HepG2 (cell line): ENCODE measurements around the gene COL13A1. TPM values are rescaled to one million over a fixed set of nuclear protein-coding genes. Genes with fewer than 3 reads are reported as not detected.

Source experiments
- ATAC-seq: fragments of 200-7000 bp; cut with Tn5 transposase; 3 replicates; pipeline ENCODE4 v1.9.1; 2020; ENCODE audit warnings: mild to moderate bottlenecking, moderate library complexity
- BruUV-seq: library from RNA; stranded (reverse); fragments of 400-500 nt; replicated peaks from 2 replicates; lab custom pipeline; 2021; lab: Mats Ljungman, UMichigan
- CTCF ChIA-PET: fragments of 300-600 bp; formaldehyde crosslinking; extraction: SDS; loops from one replicate; lab custom pipeline; 2021; ENCODE audit warnings: low total read pairs, inconsistent platforms, low intra/inter-chr PET ratio; lab: Yijun Ruan, JAX
- POLR2A ChIA-PET: fragments of 350-600 bp; sonication (Branson Sonifier 250); formaldehyde crosslinking; loops from one replicate; lab custom pipeline; 2020; ENCODE audit warnings: antibody characterized with exemption, inconsistent platforms; lab: Yijun Ruan, JAX
- DNase-seq: peaks from one replicate; pipeline ENCODE4 v3.0.0-alpha.2; 2015; ENCODE audit warnings: low spot score
- FAIRE-seq: peaks from 3 replicates; lab custom pipeline; 2011; peaks lifted over from hg19 to GRCh38; lab: Jason Lieb, UNC
- H2AFZ ChIP-seq: one replicate; pipeline ENCODE4 v1.6.1; 2011; ENCODE audit warnings: low read length, inconsistent platforms
- H3K27ac ChIP-seq: fragments of 300-600 bp; 3 replicates; pipeline ENCODE4 v1.8.0; 2011; ENCODE audit warnings: mixed run types, mild to moderate bottlenecking, mixed read lengths, low read length, inconsistent platforms; ENCODE audit not compliant: insufficient read depth; ENCODE audit errors: extremely low read length
- H3K27me3 ChIP-seq, 2 experiments: fragments of 200-600 bp in 1 of 2; 2 replicates in 1 of 2; 3 replicates in 1 of 2; pipeline versions ENCODE4 v1.6.0 to v1.8.0; 2011; ENCODE audit warnings: low read length in 2 of 2, mild to moderate bottlenecking in 2 of 2, moderate library complexity in 2 of 2, inconsistent platforms in 1 of 2; ENCODE audit not compliant: insufficient read depth in 2 of 2, control insufficient read depth in 1 of 2
- H3K36me3 ChIP-seq, 2 experiments: fragments of 200-600 bp in 1 of 2; replicated peaks in 1 of 2; 2 replicates in 1 of 2; 3 replicates in 1 of 2; pipeline versions ENCODE4 v1.5.1 to v1.8.0; 2011; ENCODE audit warnings: low read length in 2 of 2, inconsistent platforms in 1 of 2; ENCODE audit not compliant: insufficient read depth in 2 of 2, control insufficient read depth in 1 of 2
- H3K4me1 ChIP-seq: 2 replicates; pipeline ENCODE4 v1.5.1; 2012; ENCODE audit warnings: low read length, inconsistent platforms; ENCODE audit not compliant: insufficient read depth
- H3K4me2 ChIP-seq: 2 replicates; pipeline ENCODE4 v1.6.0; 2011; ENCODE audit warnings: low read depth, low read length, inconsistent platforms
- H3K4me3 ChIP-seq, 3 experiments: fragments of 200-600 bp in 1 of 3; sonication (generic), shearing (Covaris generic) in 1 of 3; replicated peaks in 1 of 3; 2 replicates each; pipeline ENCODE4 v1.5.1; 2011 to 2016; ENCODE audit warnings: low read length in 3 of 3, inconsistent platforms in 2 of 3, low read depth in 2 of 3, mild to moderate bottlenecking in 2 of 3, control low read depth in 1 of 3, mixed read lengths in 1 of 3; ENCODE audit not compliant: insufficient read depth in 1 of 3
- H3K79me2 ChIP-seq: one replicate; pipeline ENCODE4 v1.6.1; 2011; ENCODE audit warnings: low read length, inconsistent platforms; ENCODE audit not compliant: insufficient read depth
- H3K9ac ChIP-seq: 2 replicates; pipeline ENCODE4 v1.6.0; 2011; ENCODE audit warnings: mild to moderate bottlenecking, low read depth, low read length, inconsistent platforms; ENCODE audit not compliant: insufficient read depth
- H3K9me3 ChIP-seq: 2 replicates; pipeline ENCODE4 v1.5.1; 2012; ENCODE audit warnings: mild to moderate bottlenecking, low read length
- H4K20me1 ChIP-seq: 2 replicates; pipeline ENCODE4 v1.6.0; 2011; ENCODE audit warnings: inconsistent platforms, mild to moderate bottlenecking, low read length, moderate library complexity; ENCODE audit not compliant: insufficient read depth
- GABPB1 ChIP-seq: IDR thresholded peaks from 2 replicates; pipeline ENCODE4 v1.6.1; 2016; ENCODE audit warnings: mild to moderate bottlenecking, missing genetic modification reagents, moderate library complexity, missing compliant biosample characterization
- GPN1 ChIP-seq: sonication (generic); formaldehyde crosslinking; IDR thresholded peaks from 2 replicates; pipeline ENCODE4 v1.5.1; 2020; ENCODE audit warnings: missing genetic modification reagents, borderline replicate concordance
- HES4 ChIP-seq: sonication (generic); formaldehyde crosslinking; IDR thresholded peaks from 2 replicates; pipeline ENCODE4 v1.9.0; 2021; ENCODE audit warnings: mild to moderate bottlenecking, missing genetic modification reagents, borderline replicate concordance
- HMG20A ChIP-seq: IDR thresholded peaks from 2 replicates; pipeline ENCODE4 v1.6.1; 2016; ENCODE audit warnings: borderline replicate concordance
- HNRNPL ChIP-seq: fragments of 200-400 bp; formaldehyde crosslinking; IDR thresholded peaks from 2 replicates; pipeline ENCODE4 v1.6.1; 2017; ENCODE audit warnings: mild to moderate bottlenecking, low read depth, low read length
- KAT2B ChIP-seq: fragments of 150-350 bp; IDR thresholded peaks from 2 replicates; pipeline ENCODE4 v1.6.1; 2014; ENCODE audit warnings: low read depth, low read length, borderline replicate concordance
- KDM6A ChIP-seq: IDR thresholded peaks from 2 replicates; pipeline ENCODE4 v1.6.1; 2016; ENCODE audit warnings: low read depth
- SMAD9 ChIP-seq: sonication (generic); formaldehyde crosslinking; IDR thresholded peaks from 2 replicates; pipeline ENCODE4 v1.5.1; 2020; ENCODE audit warnings: mild to moderate bottlenecking, missing genetic modification reagents
- SNAPC2 ChIP-seq: sonication (generic); formaldehyde crosslinking; IDR thresholded peaks from 2 replicates; pipeline ENCODE4 v1.8.1; 2022; ENCODE audit warnings: mild to moderate bottlenecking, missing genetic modification reagents
- TSC22D2 ChIP-seq: sonication (generic); formaldehyde crosslinking; IDR thresholded peaks from 2 replicates; pipeline ENCODE4 v1.5.1; 2020; ENCODE audit warnings: missing genetic modification reagents, mild to moderate bottlenecking, borderline replicate concordance
- ZNF17 ChIP-seq: sonication (generic); formaldehyde crosslinking; IDR thresholded peaks from 2 replicates; pipeline ENCODE4 v1.5.0; 2020; ENCODE audit warnings: mild to moderate bottlenecking, missing genetic modification reagents
- ZNF644 ChIP-seq: IDR thresholded peaks from 2 replicates; pipeline ENCODE4 v1.6.1; 2016; ENCODE audit warnings: low read depth
- ZNF850 ChIP-seq: sonication (generic); formaldehyde crosslinking; conservative IDR thresholded peaks from 2 replicates; pipeline ENCODE4 v1.9.0; 2021; ENCODE audit warnings: mild to moderate bottlenecking, missing genetic modification reagents
- ZNF879 ChIP-seq: sonication (generic); formaldehyde crosslinking; IDR thresholded peaks from 2 replicates; pipeline ENCODE4 v1.8.1; 2023; ENCODE audit warnings: missing genetic modification reagents
- WGBS: methylation state at CpG from one replicate; pipeline ENCODE4 v1.1.6; 2017; ENCODE audit warnings: low lambda C conversion rate; 5-methylcytosine and 5-hydroxymethylcytosine counted together
- in situ Hi-C: cut with HindIII; loops from 2 replicates; pipeline ENCODE4 v1.10.0; 2017; ENCODE audit warnings: low pct_unique_long_range_greater_than_20kb; ENCODE audit not compliant: extremely low pct_ligation_motif_present
- intact Hi-C: fragments of 100-400 bp; cut with micrococcal nuclease; formaldehyde crosslinking; loops from one replicate; pipeline ENCODE4 v1.10.0; 2022; ENCODE audit not compliant: unreplicated experiment
- polyA plus RNA-seq, 8 experiments: library from polyadenylated mRNA; depleted of rRNA in 3 of 8; stranded (reverse) in 7 of 8; unstranded in 1 of 8; fragments of >200 nt; fragmentation: Illumina TruSeq in 4 of 8; extraction: Trizol in 4 of 8; gene quantifications; 2 replicates each; pipeline versions ENCODE4 v1.2.1 to v1.2.3, GENCODE V29; 2011 to 2016; ENCODE audit warnings: low read depth in 4 of 8, missing spikeins in 1 of 8, mixed read lengths in 1 of 8; ENCODE audit not compliant: insufficient read depth in 1 of 8
- total RNA-seq, 5 experiments: library from RNA; depleted of rRNA; stranded (reverse); fragments of >200 nt; fragmentation: Illumina TruSeq; extraction: Trizol; gene quantifications; 2 replicates each; pipeline ENCODE4 v1.2.3, GENCODE V29; 2016; ENCODE audit warnings: low read depth in 1 of 5
- TF ChIP-seq, protein P1 (sequence below): sonication (generic); formaldehyde crosslinking; IDR thresholded peaks from 2 replicates; pipeline ENCODE4 v1.4.0; 2020; ENCODE audit warnings: mild to moderate bottlenecking, missing genetic modification reagents
- TF ChIP-seq, protein P2 (sequence below): sonication (generic); formaldehyde crosslinking; IDR thresholded peaks from 2 replicates; pipeline ENCODE4 v1.4.0; 2020; ENCODE audit warnings: missing genetic modification reagents, mild to moderate bottlenecking, borderline replicate concordance
- TF ChIP-seq, protein P3 (sequence below): sonication (generic); formaldehyde crosslinking; IDR thresholded peaks from 2 replicates; pipeline ENCODE4 v1.4.0; 2020; ENCODE audit warnings: missing genetic modification reagents

COL13A1 gene
- total and polyA plus RNA-seq, 2 of the 13 experiments (the other 11 are each of a cell fraction or from before 2014, with no cell fraction given) = 0.07 TPM; not detected in 1

- peaks cover 1 to 66% of the 10 kb centered on the region in 2 experiments; a peak in 3 of 5 replicates for H3K27me3 ChIP-seq
- H3K27ac ChIP-seq = no peak overlapping the region
- DNase-seq = no peak
- H3K4me1 ChIP-seq = no peaks in the 10 kb centered on the region
- H3K79me2 ChIP-seq = no peaks in the 10 kb centered on the region
- POLR2A ChIA-PET = no interaction called here
- no peak for ATAC-seq
- FAIRE-seq = no peak
- no peak for TF ChIP-seq SMAD9
- no peak for TF ChIP-seq ZNF17 (CRISPR knock-in tag)
- TF ChIP-seq ZNF879 (CRISPR knock-in tag) = no peak
- no peak for TF ChIP-seq KDM6A (CRISPR knock-in tag)
- no peak for TF ChIP-seq GABPB1 (CRISPR knock-in tag)
- no peak for TF ChIP-seq HES4 (CRISPR knock-in tag)
- TF ChIP-seq, protein P1, sequence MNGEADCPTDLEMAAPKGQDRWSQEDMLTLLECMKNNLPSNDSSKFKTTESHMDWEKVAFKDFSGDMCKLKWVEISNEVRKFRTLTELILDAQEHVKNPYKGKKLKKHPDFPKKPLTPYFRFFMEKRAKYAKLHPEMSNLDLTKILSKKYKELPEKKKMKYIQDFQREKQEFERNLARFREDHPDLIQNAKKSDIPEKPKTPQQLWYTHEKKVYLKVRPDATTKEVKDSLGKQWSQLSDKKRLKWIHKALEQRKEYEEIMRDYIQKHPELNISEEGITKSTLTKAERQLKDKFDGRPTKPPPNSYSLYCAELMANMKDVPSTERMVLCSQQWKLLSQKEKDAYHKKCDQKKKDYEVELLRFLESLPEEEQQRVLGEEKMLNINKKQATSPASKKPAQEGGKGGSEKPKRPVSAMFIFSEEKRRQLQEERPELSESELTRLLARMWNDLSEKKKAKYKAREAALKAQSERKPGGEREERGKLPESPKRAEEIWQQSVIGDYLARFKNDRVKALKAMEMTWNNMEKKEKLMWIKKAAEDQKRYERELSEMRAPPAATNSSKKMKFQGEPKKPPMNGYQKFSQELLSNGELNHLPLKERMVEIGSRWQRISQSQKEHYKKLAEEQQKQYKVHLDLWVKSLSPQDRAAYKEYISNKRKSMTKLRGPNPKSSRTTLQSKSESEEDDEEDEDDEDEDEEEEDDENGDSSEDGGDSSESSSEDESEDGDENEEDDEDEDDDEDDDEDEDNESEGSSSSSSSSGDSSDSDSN (CRISPR knock-in tag) = no peak
- no peak for TF ChIP-seq ZNF644 (CRISPR knock-in tag)
- TF ChIP-seq SNAPC2 = no peak
- no peak for TF ChIP-seq HMG20A
- no peak for TF ChIP-seq GPN1 (CRISPR knock-in tag)
- TF ChIP-seq KAT2B = no peak
- TF ChIP-seq HNRNPL = no peak
- TF ChIP-seq ZNF850 (CRISPR knock-in tag) = no peak
- TF ChIP-seq TSC22D2 (CRISPR knock-in tag) = no peak
- TF ChIP-seq, protein P2, sequence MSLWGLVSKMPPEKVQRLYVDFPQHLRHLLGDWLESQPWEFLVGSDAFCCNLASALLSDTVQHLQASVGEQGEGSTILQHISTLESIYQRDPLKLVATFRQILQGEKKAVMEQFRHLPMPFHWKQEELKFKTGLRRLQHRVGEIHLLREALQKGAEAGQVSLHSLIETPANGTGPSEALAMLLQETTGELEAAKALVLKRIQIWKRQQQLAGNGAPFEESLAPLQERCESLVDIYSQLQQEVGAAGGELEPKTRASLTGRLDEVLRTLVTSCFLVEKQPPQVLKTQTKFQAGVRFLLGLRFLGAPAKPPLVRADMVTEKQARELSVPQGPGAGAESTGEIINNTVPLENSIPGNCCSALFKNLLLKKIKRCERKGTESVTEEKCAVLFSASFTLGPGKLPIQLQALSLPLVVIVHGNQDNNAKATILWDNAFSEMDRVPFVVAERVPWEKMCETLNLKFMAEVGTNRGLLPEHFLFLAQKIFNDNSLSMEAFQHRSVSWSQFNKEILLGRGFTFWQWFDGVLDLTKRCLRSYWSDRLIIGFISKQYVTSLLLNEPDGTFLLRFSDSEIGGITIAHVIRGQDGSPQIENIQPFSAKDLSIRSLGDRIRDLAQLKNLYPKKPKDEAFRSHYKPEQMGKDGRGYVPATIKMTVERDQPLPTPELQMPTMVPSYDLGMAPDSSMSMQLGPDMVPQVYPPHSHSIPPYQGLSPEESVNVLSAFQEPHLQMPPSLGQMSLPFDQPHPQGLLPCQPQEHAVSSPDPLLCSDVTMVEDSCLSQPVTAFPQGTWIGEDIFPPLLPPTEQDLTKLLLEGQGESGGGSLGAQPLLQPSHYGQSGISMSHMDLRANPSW (CRISPR knock-in tag) = no peak
- TF ChIP-seq, protein P3, sequence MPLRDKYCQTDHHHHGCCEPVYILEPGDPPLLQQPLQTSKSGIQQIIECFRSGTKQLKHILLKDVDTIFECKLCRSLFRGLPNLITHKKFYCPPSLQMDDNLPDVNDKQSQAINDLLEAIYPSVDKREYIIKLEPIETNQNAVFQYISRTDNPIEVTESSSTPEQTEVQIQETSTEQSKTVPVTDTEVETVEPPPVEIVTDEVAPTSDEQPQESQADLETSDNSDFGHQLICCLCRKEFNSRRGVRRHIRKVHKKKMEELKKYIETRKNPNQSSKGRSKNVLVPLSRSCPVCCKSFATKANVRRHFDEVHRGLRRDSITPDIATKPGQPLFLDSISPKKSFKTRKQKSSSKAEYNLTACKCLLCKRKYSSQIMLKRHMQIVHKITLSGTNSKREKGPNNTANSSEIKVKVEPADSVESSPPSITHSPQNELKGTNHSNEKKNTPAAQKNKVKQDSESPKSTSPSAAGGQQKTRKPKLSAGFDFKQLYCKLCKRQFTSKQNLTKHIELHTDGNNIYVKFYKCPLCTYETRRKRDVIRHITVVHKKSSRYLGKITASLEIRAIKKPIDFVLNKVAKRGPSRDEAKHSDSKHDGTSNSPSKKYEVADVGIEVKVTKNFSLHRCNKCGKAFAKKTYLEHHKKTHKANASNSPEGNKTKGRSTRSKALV (CRISPR knock-in tag) = no peak
- TF ChIP-seq, all 625 proteins: peak for 0
- intact Hi-C loops = no loop called here
- H3K4me3 ChIP-seq = no peak overlapping the region
- H3K9me3 ChIP-seq = no peaks in the 10 kb centered on the region
- BruUV-seq = no TSS peak
- H3K9ac ChIP-seq = no peak overlapping the region
- CTCF ChIA-PET = no interaction called here
- 36% methylated on average over 2 of the region's 2 CpGs for WGBS
- H2AFZ ChIP-seq = no peak overlapping the region
- in situ Hi-C loops = no loop called here
- H4K20me1 ChIP-seq = no peaks in the 10 kb centered on the region
- H3K36me3 ChIP-seq = no peaks in the 10 kb centered on the region
- no peak overlapping the region for H3K4me2 ChIP-seq
Measured at GRCh38 chr10:69872323-69872722, 70.6 kb downstream of the COL13A1 start.
